ENCODE measurements around the gene EPB41L4B.

The EPB41L4B gene

GRCh38 chr9:109181284-109181683 lies 139.6 kb downstream of the EPB41L4B start:
- no peak for DNase-seq (ENCODE audit: low spot score)
- TF ChIP-seq CTCF (IDR thresholded peaks at IDR 0.05) = no peak
- no peak overlapping the region for H3K4me3 ChIP-seq
- H3K27ac ChIP-seq = no peak overlapping the region

GRCh38 chr9:109179801-109180523 lies 140.9 kb downstream of the EPB41L4B start:
- Histone ChIP-seq H3K4me3 (no peak overlapping the region), H3K27ac (no peak overlapping the region)
- DNase-seq (ENCODE audit: low spot score) = no peak
- no peak for TF ChIP-seq CTCF (IDR thresholded peaks at IDR 0.05)

GRCh38 chr9:109176963-109177362 lies 143.9 kb downstream of the EPB41L4B start:
- H3K4me3 ChIP-seq = no peak overlapping the region
- no peak for DNase-seq (ENCODE audit: low spot score)
- H3K27ac ChIP-seq = no peak overlapping the region
- no peak for TF ChIP-seq CTCF (IDR thresholded peaks at IDR 0.05)

GRCh38 chr9:109176386-109176785 lies 144.5 kb downstream of the EPB41L4B start:
- Histone ChIP-seq H3K4me3 (no peak overlapping the region), H3K27ac (no peak overlapping the region)
- no peak for DNase-seq (ENCODE audit: low spot score)
- TF ChIP-seq CTCF (IDR thresholded peaks at IDR 0.05) = no peak

- TF ChIP-seq CTCF (IDR thresholded peaks at IDR 0.05) = no peak
- Histone ChIP-seq H3K4me3 (no peak overlapping the region), H3K27ac (no peak overlapping the region)
- DNase-seq (ENCODE audit: low spot score) = no peak
Observed at GRCh38 chr9:109172935-109173334, 147.9 kb downstream of the EPB41L4B start.

- no peak overlapping the region for H3K4me3 ChIP-seq
- TF ChIP-seq CTCF (IDR thresholded peaks at IDR 0.05) = no peak
- peak; percentile 5 for DNase-seq (ENCODE audit: low spot score)
- no peak overlapping the region for H3K27ac ChIP-seq
Observed at GRCh38 chr9:109171926-109172325, 148.9 kb downstream of the EPB41L4B start.

- Histone ChIP-seq H3K4me3 (no peak overlapping the region), H3K27ac (no peak overlapping the region)
Observed at GRCh38 chr9:109168170-109168569, 152.7 kb downstream of the EPB41L4B start.

More at GRCh38 chr9:109168170-109168569, 152.7 kb downstream of the EPB41L4B start:
- DNase-seq (ENCODE audit: low spot score) = no peak
- no peak for TF ChIP-seq CTCF (IDR thresholded peaks at IDR 0.05)
